HepG2 (cell line): ENCODE results near the gene ZBP1. TPM values are rescaled to one million over a fixed set of nuclear protein-coding genes. Genes with fewer than 3 reads are reported as not detected.
A peak's percentile ranks its signal among the peaks of the same experiment; 100 is the strongest.

Experiments used
- ATF2 ChIP-seq: sonication (generic); formaldehyde crosslinking; IDR thresholded peaks from 2 replicates; pipeline ENCODE4 v1.4.0; 2020; ENCODE audit warnings: missing genetic modification reagents
- CBX1 ChIP-seq: IDR thresholded peaks from one replicate; pipeline ENCODE4 v1.6.1; 2016; ENCODE audit warnings: antibody characterized with exemption, low read depth
- CENPT ChIP-seq: sonication (generic); formaldehyde crosslinking; IDR thresholded peaks from 2 replicates; pipeline ENCODE4 v1.8.0; 2022; ENCODE audit warnings: low read depth, mild to moderate bottlenecking, moderate library complexity, missing genetic modification reagents
- DPF2 ChIP-seq: sonication (generic); formaldehyde crosslinking; IDR thresholded peaks from 2 replicates; pipeline ENCODE4 v1.4.0; 2020; ENCODE audit warnings: mild to moderate bottlenecking, low read depth, missing genetic modification reagents, borderline replicate concordance
- GATA4 ChIP-seq: sonication (generic); IDR thresholded peaks from 2 replicates; pipeline ENCODE4 v1.6.1; 2016; ENCODE audit warnings: antibody characterized with exemption, low read depth, borderline replicate concordance
- HBP1 ChIP-seq: IDR thresholded peaks from 2 replicates; pipeline ENCODE4 v1.6.1; 2016; ENCODE audit warnings: low read depth, control low read depth
- HOMEZ ChIP-seq: IDR thresholded peaks from 2 replicates; pipeline ENCODE4 v1.6.1; 2016; ENCODE audit warnings: low read depth
- HOXD1 ChIP-seq: sonication (generic); formaldehyde crosslinking; IDR thresholded peaks from 2 replicates; pipeline ENCODE4 v1.5.0; 2020; ENCODE audit warnings: missing genetic modification reagents
- MXD4 ChIP-seq: IDR thresholded peaks from 2 replicates; pipeline ENCODE4 v1.6.1; 2016; ENCODE audit warnings: mild to moderate bottlenecking, missing biosample characterization, missing genetic modification reagents
- PAF1 ChIP-seq: IDR thresholded peaks from 2 replicates; pipeline ENCODE4 v1.6.1; 2016; ENCODE audit warnings: missing genetic modification reagents, missing compliant biosample characterization
- ZEB1 ChIP-seq: IDR thresholded peaks from 2 replicates; pipeline ENCODE4 v1.6.1; 2012; ENCODE audit warnings: mild to moderate bottlenecking, low read depth, inconsistent platforms; ENCODE audit not compliant: insufficient replicate concordance
- ZNF3 ChIP-seq: IDR thresholded peaks from 2 replicates; pipeline ENCODE4 v1.7.0; 2017; ENCODE audit warnings: inconsistent platforms
- ZNF407 ChIP-seq: sonication (generic); formaldehyde crosslinking; IDR thresholded peaks from one replicate; pipeline ENCODE4 v1.5.1; 2020; ENCODE audit warnings: mild to moderate bottlenecking, missing genetic modification reagents; ENCODE audit errors: not compliant biosample characterization
- ZNF530 ChIP-seq: sonication (generic); formaldehyde crosslinking; IDR thresholded peaks from 2 replicates; pipeline ENCODE4 v1.5.0; 2020; ENCODE audit warnings: low read depth, mild to moderate bottlenecking, missing genetic modification reagents
- ZSCAN5A ChIP-seq: sonication (generic); formaldehyde crosslinking; IDR thresholded peaks from 2 replicates; pipeline ENCODE4 v1.8.0; 2022; ENCODE audit warnings: mild to moderate bottlenecking, missing genetic modification reagents, borderline replicate concordance
- polyA plus RNA-seq, 8 experiments: library from polyadenylated mRNA; depleted of rRNA in 3 of 8; stranded (reverse) in 7 of 8; unstranded in 1 of 8; fragments of >200 nt; fragmentation: Illumina TruSeq in 4 of 8; extraction: Trizol in 4 of 8; gene quantifications; 2 replicates each; pipeline versions ENCODE4 v1.2.1 to v1.2.3, GENCODE V29; 2011 to 2016; ENCODE audit warnings: low read depth in 4 of 8, missing spikeins in 1 of 8, mixed read lengths in 1 of 8; ENCODE audit not compliant: insufficient read depth in 1 of 8
- total RNA-seq, 5 experiments: library from RNA; depleted of rRNA; stranded (reverse); fragments of >200 nt; fragmentation: Illumina TruSeq; extraction: Trizol; gene quantifications; 2 replicates each; pipeline ENCODE4 v1.2.3, GENCODE V29; 2016; ENCODE audit warnings: low read depth in 1 of 5

The ZBP1 gene
- total and polyA plus RNA-seq, 2 of the 13 experiments (the other 11 are each of a cell fraction or from before 2014, with no cell fraction given): not detected

GRCh38 chr20:57586370-57586793 lies 33.8 kb downstream of the ZBP1 start (continued):
- 0 out of 2 replicates have a peak, but pooled peaks have one; percentile 13 for TF ChIP-seq HOMEZ (CRISPR knock-in tag)
- TF ChIP-seq PAF1 (CRISPR knock-in tag): no peak
- peak; percentile 61; the same call in 1 of the 2 replicates for TF ChIP-seq HBP1 (CRISPR knock-in tag)
- TF ChIP-seq ZSCAN5A (CRISPR knock-in tag): 0 out of 2 replicates have a peak, but pooled peaks have one; percentile 24
- TF ChIP-seq HOXD1: 0 out of 2 replicates have a peak, but pooled peaks have one; percentile 29
- TF ChIP-seq ZEB1: no peak
- no peak for TF ChIP-seq ZNF530
- TF ChIP-seq MXD4 (CRISPR knock-in tag): 0 out of 2 replicates have a peak, but pooled peaks have one; percentile 23
- 0 out of 2 replicates have a peak, but pooled peaks have one; percentile 27 for TF ChIP-seq ATF2 (CRISPR knock-in tag)
- TF ChIP-seq DPF2 (CRISPR knock-in tag): 0 out of 2 replicates have a peak, but pooled peaks have one; percentile 60
- TF ChIP-seq CBX1: peak; percentile 71
- no peak for TF ChIP-seq ZNF407 (CRISPR knock-in tag)
- TF ChIP-seq GATA4: no peak
- no peak; the same call in 1 of the 2 replicates for TF ChIP-seq ZNF3 (CRISPR knock-in tag)
- TF ChIP-seq CENPT: no peak
